ENCODE results near the gene TAS2R1.

DNA sequence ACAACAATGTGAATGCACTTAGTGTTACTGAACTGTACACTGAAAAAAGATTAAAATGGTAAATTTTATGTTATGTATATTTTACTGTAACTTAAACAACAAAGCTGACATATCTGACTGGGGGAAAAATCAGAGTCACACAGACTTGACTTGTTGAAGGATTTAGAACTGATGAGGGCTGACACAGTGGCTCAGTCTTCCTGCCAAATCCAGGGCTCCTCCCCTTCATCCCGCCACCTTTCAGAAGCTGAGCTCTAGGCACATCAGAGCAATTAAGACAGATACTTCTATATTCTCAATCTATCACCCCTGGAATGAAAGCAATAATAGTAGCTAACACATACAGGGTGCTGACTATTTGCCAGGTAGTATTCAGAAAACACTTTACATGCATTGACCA lies 27.7 kb upstream of the TAS2R1 start:
- TF ChIP-seq, protein P1, sequence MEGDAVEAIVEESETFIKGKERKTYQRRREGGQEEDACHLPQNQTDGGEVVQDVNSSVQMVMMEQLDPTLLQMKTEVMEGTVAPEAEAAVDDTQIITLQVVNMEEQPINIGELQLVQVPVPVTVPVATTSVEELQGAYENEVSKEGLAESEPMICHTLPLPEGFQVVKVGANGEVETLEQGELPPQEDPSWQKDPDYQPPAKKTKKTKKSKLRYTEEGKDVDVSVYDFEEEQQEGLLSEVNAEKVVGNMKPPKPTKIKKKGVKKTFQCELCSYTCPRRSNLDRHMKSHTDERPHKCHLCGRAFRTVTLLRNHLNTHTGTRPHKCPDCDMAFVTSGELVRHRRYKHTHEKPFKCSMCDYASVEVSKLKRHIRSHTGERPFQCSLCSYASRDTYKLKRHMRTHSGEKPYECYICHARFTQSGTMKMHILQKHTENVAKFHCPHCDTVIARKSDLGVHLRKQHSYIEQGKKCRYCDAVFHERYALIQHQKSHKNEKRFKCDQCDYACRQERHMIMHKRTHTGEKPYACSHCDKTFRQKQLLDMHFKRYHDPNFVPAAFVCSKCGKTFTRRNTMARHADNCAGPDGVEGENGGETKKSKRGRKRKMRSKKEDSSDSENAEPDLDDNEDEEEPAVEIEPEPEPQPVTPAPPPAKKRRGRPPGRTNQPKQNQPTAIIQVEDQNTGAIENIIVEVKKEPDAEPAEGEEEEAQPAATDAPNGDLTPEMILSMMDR (IDR thresholded peaks at IDR 0.05), result no peak
- TF ChIP-seq POLR2AphosphoS5 (IDR thresholded peaks at IDR 0.05) (no peak), POLR2A (IDR thresholded peaks at IDR 0.05) (no peak)

Measured in breast epithelium (tissue), 3 donors.